HG03196 (cell line): ENCODE data around the gene SLC25A22.

Experiments used
- ATAC-seq: cut with Tn5 transposase; IDR thresholded peaks from one replicate; pipeline ENCODE4 v1.9.1; 2021; ENCODE audit not compliant: unreplicated experiment

The SLC25A22 gene

DNA sequence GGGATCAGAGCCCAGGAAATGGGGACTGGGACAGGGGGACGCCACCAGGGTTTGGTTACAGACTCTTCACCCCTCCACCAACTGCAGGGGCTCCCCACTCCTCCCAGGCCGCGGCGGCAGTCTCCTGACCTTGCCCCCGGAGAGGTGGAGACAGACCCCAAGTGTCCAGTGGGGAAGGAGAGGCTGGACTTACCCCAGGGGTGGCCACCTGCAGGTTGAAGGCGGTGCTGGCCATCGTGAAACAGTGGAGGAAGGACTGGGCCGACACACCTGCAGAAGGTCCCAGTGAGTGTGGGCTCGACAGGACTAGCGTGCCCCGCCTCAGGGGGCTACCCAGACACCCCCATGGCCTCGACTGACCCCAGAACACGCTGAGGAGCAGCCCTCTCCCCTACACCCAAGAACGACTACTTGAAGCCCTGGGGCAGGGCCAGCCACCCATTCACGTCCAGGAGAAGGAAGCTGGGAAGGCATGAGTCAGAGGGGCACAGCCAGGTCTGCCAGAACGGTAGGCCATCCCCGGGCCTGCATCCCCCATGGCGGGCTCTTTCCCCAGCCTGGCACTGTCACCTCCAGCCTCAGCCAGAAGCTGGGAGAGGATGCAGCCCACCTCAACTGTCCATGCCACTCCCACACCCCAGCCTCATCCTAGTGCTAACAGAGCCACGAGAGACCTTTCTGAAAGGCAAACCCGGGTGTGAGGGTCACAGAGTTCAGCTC lies 23.0 kb downstream of the SLC25A22 start:
- no peak for ATAC-seq

DNA sequence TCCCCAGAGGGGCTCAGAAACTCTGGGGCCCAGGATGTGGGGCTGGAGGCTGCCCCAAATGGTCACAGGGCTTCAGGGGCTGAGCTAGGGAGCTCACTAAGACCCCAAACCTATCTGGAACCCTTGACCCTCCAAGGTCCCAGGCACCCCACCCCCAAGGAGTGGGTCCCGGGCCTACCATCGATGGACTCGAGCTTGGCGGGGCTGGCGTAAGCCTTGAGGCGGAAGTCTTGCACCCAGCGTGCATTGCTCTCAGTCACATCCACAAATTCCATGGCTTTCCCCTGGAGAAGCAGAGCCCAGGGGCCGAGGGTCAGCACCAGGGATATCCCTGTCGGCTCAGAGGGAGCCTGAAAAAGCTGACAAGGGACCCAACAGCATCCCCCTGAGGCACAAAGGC lies 24.3 kb downstream of the SLC25A22 start:
- ATAC-seq, result no peak

DNA sequence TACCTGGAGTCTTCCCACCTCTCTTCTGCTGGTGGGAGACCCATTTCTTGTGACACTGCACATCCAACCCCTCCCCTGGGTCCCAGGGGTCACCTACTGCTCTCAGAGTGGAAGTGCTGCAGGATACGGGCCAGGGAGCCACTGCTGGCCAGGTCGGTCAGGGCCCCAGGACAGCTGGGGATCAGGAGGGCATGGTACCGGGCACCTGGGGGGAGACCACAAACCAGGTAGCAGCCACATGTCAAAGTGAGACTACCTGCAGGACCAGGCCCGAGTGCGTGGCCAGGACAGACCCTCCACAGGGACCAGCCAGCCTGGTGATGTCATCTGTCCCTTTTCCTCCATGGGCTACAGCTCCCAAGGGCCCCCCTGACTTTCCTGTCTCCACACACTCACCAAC lies 24.7 kb downstream of the SLC25A22 start:
- no peak for ATAC-seq

DNA sequence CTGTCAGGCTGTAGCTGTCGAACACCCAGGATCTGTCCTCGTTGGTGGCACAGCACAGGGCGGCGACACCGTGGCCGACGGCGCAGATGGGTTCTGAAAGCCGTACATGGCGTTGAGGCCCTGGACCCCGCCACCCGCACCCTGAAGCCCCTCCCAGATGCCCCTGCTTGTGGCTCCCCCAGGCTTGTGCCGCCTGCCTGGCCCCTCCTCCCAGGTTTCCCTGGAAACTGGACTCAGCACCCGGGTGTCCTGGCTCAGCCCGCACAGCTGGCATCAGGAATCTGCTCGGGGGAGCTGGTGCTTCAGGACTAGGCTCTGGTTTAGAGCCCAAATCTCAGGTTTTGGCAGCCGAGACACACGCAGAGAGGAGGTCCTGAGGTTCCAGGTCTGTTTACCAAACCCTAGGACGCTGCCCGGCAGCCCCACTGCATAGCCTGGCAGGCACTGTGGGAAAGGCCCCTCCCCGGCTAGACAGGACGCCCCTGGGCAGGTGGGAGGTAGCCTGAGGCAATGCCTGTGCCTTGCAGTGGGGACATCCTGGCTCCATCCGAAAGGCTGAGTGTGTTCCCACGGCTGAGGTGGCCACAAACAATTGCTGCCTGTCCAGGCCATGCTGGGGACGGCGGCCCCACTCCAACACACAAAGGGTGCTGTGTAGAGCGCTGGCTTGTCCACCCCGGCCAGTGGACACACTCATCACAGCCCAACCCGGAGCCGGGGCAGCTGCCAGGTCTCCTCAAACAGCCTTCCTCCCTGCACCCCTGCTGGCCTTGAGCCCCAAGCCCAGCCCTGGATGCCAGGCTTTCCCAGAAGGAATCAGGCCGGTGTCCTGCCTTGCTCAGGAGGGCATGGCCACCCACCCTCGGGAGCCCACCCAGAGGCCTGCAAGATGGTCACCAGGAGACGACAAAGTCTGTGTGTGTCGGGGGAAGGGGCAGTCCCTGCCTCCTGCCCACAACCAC lies 25.4 kb downstream of the SLC25A22 start:
- no peak for ATAC-seq

DNA sequence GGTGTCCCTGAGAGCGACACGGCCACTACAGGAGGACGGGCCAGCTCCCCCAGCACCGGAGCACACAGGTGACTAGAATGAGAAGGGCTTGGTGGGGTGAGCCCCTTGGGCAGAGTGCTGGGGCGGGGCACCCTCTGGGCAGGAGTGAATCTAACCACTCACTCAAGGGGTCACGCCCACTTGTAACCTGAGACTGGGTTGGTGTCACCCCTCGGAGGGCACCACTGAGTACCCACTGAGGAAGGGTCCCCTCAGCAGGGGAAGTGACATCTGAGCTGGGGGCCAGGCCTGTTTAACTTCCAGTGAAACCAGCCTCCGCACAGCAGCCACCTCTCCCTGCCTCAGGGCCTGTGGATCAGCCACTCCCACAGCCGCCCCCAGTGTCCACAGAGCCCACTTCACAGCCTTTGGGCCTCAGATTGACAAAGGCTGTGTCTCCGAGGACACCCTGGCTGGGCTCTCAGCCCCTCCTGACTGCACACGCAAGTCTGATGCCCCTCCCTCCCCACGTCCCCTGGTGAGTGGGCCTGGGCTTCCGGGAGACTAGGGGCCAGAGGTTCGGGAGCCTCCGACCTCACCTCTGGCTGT lies 26.4 kb downstream of the SLC25A22 start:
- ATAC-seq, result no peak

DNA sequence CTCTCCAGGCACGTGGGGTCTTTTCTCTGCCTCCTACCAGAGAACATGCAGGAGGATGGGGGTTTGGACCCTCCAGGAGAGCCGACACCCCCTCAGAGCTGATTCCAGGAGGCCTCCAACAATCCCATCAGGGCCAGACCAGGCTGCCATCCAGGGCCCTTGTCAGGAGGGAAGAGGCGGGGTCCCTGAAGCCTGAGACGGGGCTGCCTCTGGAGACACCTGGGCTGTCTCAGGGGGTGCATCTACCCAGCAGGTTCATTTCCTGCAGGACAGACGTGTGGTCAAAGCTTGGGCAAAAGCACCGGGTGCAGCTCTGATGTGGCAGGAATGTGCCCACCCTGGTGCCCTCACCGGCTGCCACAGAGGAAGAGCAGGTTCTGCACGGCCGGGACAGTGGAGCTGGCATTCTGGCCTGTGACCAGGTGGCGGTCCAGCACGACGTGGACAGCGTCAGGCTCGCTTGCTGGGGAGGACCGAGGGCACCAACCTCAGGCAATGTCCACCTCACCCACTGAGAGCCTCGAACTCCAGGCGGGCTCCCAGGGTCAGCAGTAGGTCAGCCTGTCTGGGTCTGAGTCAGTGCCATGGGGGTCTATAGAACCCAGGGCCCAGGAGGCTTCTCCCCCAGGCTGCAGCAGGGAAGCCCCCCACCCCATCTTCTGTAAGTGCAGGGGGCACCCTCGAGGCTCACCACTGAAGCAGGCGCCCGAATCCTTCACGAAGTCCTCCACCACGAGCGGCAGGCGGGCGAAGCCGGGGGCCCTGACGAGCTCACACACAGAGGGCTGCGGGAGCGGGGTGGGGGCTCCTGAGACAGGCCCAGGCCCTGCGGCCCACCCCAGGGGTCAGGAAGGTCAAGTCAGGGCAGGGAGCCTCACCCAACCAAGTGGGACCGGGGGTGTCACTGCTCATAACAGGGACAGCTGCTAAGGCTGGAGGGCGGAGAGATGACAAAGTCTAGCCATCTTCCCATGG lies 27.2 kb downstream of the SLC25A22 start:
- no peak for ATAC-seq

DNA sequence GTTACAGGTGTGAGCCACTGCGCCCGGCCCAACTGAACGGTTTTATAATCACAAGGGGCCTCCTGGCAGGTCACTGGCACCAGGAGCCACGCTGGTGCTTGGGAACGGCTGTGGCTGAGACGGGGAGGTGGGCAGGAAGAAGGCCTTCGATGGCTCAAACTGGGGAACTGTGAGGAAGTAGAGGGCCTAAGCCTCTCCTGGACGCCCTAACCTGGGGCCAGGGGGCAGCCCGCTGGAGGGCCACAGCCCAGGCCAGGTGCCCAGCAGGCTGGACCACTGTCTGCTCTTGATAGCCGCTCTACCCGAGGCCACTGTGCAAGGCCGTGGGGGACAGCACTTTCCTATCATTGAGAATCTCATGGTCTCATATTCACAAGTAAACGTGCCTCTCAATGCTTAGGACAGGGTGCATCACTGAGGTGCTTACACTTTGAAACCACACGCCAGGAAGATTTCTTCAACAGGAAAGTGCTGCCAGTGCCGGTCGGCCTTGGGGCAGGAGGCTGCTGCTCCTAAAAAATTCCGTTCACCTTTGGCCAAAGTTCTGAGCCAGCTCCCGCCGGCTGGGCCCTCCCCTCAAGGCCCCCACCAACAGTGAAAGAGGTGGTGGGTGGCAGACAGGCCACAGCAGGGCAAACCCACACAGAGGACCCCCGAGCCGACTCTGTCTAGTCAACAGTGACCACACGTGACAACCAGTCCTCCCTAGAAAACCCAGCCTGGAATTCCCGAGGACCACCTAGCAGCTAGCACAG lies 28.0 kb downstream of the SLC25A22 start:
- no peak for ATAC-seq

DNA sequence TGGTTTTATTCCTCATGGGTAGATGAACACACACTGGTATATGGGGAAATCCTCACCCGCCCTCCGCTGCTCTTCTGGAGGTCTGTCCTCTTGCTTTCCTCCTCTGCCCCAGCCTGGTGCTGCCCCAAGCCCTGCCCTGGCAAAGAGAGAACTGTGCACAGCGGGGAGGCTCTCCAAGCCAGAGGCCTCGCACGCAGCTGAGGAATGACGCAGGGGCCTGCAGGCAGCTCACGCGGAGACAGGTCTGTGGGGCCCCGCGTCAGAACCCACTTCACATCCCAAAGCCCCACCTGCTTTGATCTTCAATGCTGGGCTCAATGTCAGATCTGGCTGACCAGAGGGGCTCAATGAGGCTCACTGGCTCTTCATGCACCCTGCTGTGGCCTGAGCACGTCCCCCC lies 30.8 kb downstream of the SLC25A22 start:
- no peak for ATAC-seq

DNA sequence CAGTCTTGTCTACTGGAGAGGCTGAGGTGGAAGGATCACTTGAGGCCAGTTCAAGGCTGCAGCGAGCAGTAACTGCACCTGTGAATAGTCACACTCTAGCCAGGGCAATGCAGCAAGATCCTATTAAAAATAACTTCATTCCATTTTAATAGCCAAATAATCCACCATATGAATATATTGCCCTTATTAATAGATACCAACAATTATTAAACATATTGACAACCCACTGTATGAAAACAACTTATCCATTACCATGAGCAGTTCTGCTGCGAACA lies 31.2 kb downstream of the SLC25A22 start:
- no peak for ATAC-seq

DNA sequence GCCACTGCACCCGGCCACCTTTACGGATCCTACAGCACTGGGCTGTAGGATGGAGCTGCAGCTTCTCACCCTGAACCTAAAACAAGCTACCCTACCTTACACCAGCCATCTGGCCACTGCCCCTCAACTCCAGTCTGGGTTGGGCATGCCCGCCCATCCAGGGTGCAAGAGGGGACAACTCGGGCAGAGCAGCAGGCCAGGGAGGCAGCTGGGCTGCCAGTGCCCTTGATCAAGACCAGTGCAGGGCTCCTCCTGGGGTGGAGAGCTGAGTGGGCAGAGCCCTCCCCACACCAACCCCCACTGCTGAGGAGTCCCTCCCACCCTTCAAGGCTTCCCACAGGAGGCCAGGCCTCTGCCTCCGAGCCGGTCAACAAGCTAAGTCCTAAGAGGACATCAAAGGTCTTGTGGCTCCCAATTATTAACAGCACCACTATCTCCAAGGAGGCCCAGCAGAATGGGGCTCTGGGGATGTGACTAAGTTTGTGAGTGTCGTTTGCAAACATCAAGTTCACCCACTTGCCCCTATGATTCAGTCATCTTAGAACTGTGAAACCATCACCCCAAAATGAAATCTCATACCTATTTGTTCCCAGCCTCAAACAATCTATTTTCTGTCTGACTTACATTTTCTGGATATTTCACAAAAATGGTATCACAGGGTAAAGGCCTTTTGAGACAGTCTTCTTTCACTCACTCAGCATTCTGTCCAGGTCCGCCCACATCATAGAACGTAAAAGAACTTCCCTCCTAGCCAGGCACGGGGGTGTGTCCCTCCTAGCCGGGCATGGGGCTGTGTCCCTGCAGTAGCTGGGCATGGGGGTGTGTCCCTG lies 31.8 kb downstream of the SLC25A22 start:
- no peak for ATAC-seq

DNA sequence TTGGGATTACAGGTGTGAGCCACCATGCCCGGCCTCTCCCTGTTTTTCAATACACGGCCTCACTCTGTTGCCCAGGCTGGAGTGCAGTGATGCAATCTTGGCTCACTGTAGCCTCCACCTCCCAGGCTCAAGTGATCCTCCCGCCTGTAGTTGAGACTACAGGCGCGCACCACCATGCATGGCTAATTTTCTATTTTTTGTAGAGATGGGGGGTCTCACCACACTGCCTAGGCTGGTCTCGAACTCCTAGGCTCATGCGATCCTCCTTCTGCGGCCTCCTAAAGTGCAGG lies 32.3 kb downstream of the SLC25A22 start:
- ATAC-seq, result no peak

DNA sequence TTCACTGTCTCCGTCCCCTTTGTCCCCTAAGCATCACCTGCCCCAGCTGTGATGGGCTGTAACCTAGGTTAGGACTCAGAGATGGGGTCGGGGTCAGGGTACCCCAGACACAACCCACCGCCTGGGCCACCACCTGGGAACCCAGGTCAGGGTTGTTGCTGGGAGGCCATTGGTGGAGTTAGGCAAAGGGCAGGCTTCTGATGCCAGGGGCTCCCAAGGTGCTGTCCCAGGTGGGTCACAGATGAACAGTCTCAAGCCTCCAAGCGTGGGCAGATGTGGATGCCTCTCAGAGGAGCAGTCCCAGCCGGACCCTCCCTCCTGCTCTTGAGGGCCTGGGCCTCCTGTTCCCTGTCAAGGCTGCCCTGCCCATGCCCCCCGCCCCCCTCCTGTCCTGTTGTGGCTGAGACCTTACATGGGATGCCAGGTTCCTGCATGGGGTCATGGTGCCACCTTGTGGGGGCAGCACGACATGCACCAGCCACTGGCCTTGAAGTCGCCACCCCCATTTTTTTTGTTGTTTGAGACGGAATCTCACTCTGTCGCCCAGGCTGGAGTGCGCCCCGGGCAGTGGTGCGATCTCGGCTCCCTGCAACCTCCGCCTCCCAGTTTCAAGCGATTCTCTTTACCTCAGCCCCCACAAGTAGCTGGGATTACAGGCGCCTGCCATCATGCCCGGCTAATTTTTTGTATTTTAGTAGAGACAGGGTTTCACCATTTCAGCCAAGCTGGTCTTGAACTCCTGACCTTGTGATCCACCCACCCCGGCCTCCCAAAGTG lies 32.9 kb downstream of the SLC25A22 start:
- no peak for ATAC-seq

DNA sequence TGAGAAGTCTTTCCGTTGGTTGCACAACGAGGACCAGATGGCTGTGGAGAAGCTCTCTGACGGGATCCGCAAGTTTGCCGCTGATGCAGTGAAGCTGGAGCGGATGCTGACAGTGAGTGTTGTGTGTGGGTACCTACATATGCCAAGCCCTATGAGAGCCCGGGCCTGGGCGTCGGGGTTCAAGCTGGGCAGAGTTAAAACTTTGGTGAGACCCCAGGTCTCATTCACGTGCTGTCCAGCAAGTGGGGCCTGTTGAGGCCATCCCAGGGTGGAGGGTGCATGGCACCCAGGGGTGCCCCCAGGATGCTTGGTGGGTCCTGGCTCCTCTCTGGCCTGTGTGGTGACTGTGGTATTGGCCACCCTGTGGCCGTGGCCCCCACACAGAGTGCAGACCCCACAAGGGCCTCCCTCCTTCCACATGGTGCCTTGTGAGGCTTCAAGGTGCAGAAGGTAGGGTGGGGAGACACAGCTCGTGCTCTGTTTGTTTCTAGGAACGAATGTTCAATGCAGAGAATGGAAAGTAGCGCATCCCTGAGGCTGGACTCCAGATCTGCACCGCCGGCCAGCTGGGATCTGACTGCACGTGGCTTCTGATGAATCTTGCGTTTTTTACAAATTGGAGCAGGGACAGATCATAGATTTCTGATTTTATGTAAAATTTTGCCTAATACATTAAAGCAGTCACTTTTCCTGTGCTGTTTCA lies 33.6 kb downstream of the SLC25A22 start:
- ATAC-seq, result no peak

DNA sequence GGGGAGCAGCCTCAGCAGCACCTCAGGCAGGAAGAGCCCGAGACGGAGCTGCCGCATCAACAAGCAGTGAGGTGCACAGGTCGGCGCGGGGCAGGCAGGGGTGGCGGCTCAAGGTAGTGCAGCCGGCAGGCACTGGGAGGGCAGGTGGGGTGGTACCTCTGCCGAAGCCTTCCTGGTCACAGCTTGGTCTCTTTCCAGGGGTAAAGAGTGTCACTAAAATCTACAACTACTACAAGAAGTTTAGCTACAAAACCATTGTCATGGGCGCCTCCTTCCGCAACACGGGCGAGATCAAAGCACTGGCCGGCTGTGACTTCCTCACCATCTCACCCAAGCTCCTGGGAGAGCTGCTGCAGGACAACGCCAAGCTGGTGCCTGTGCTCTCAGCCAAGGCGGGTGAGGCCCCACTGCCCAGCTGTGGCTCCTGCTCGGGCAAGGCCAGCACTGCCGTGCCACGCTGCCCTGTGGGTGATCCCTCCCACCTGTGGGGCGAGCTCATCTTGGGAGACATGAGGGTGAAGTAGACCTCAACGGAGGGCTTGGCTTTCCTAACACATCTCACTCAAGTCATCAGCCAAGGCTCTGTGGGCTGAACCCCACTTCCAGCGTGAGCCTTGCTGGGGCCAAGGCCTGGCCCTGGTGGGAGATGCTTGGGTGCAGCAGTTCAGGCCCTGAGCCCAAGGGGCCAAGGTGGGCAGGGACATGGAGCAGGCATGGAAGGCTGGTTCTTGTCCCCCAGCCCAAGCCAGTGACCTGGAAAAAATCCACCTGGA lies 34.3 kb downstream of the SLC25A22 start:
- no peak for ATAC-seq

DNA sequence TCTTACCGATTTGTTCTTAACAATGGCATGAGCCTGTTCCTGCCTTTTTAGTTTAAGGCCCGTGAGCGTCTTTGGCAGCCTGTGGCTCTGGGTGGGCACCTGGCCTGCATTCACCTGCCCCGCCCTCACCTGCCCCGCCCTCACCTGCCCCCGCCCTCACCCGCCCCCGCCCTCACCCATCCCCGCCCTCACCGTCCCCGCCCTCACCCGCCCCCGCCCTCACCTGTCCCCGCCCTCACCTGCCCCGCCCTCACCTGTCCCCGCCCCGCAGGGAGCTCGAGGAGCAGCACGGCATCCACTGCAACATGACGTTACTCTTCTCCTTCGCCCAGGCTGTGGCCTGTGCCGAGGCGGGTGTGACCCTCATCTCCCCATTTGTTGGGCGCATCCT lies 35.0 kb downstream of the SLC25A22 start:
- no peak for ATAC-seq

DNA sequence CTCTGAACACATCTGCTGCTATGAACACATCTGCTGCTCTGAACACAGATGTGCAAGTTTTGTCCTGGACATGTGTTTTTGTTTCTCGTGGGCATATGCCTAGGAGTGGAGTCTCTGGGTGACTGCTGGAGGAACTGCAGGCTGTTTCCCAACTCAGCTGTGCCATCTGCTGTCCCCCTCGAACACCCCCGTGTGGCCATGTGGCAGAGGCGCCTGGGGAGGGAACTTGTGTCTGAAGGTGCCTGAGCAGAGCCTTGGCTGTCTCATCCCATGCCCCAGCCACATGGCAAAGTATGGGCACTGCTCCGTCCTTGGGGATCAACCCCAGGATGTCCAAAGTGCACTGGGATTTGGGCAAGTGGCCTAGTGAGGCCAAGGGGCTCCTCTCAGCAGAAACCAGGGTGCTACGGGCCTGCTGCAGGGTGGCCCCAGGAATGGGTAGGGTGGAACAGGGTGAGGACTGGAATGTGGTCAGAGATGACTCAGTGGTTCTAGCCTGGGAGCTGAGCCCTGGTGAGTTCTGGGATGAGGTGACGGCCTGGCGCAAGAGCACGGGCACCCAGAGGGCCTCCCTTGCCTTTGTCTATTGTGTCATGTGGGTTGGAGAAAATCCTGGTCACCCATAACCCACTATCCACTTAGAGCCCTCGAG lies 35.5 kb downstream of the SLC25A22 start:
- no peak for ATAC-seq

DNA sequence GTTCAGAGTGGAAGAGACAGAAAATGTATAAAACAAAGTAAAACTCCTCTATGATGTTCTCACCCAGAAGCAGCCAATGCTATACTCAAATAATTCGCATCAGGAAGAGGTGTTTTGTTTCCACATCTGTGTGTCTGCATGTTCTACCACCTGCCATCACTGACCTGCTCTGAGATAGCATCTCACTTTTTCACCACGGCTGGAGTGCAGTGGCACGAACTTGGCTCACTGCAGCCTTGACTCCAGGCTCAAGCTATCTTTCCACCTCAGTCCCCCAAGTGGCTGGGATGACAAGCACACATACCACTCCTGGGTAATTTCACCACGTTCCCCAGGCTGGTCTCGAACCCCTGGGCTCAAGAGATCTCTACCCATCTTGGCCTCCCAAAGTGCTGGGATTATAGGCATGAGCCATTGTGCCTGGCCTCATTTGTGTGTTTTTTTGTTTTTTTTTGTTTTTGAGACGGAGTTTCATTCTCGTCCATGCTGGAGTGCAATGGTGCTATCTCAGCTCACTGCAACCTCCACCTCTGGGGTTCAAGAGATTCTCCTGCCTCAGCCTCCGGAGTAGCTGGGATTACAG lies 36.5 kb downstream of the SLC25A22 start:
- no peak for ATAC-seq
